ENCODE measurements around the gene ZSCAN20.
A peak's percentile ranks its signal among the peaks of the same experiment; 100 is the strongest.

ZSCAN20 gene

GRCh38 chr1:33443705-33444180, 28.7 kb upstream of the ZSCAN20 start:
- DNase-seq (ENCODE audit: low read depth) = no peak

DNA sequence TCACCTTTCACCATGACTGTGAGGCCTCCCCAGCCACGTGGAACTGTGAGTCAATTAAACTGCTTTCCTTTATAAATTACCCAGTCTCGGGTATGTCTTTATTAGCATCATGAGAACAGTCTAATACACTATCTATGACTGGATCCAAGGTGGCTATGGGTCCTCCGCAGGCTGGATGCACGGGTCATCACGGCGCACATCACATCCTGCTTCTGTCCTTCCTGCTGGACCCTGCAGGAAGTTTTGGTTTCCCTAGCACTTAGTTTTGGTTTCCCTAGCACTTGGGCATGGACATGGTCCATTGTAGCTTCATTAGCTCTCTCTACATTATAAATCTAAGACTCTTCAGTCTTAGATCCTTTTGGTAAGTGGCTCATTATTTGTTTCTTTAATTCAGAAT, 27.3 kb upstream of the ZSCAN20 start:
- no peak for DNase-seq (ENCODE audit: low read depth)

GRCh38 chr1:33446590-33446989, 25.9 kb upstream of the ZSCAN20 start:
- DNase-seq (ENCODE audit: low read depth) = no peak

DNA sequence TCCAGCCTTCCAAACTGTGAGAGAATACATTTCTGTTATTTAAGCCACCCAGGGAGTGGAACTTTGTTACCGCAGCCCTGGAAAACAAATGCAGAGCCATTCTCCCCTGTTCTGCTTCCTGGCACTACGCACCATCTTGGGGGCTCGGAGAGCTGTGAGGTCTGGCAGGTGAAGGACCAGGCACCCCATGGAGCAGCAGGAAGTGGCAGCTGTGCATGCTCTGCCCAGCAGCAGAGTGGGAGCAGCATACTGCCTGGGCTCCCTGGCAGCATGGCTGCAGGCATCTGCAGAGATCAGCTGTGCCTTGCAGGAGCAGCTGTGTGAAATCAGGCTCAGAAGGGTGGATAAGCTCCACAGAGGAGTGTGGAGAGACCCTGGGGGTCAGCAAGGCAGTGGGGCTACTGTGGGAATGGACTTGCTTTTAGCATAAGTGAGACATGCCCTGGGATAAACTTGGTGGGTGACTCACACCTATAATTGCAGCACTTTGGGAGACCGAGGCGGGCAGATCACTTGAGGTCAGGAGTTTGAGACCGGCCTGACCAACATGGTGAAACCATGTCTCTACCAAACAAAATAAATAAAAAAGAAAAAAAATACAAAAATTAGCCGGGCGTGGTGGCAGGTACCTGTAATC, 17.7 kb upstream of the ZSCAN20 start:
- no peak for DNase-seq (ENCODE audit: low read depth)

DNA sequence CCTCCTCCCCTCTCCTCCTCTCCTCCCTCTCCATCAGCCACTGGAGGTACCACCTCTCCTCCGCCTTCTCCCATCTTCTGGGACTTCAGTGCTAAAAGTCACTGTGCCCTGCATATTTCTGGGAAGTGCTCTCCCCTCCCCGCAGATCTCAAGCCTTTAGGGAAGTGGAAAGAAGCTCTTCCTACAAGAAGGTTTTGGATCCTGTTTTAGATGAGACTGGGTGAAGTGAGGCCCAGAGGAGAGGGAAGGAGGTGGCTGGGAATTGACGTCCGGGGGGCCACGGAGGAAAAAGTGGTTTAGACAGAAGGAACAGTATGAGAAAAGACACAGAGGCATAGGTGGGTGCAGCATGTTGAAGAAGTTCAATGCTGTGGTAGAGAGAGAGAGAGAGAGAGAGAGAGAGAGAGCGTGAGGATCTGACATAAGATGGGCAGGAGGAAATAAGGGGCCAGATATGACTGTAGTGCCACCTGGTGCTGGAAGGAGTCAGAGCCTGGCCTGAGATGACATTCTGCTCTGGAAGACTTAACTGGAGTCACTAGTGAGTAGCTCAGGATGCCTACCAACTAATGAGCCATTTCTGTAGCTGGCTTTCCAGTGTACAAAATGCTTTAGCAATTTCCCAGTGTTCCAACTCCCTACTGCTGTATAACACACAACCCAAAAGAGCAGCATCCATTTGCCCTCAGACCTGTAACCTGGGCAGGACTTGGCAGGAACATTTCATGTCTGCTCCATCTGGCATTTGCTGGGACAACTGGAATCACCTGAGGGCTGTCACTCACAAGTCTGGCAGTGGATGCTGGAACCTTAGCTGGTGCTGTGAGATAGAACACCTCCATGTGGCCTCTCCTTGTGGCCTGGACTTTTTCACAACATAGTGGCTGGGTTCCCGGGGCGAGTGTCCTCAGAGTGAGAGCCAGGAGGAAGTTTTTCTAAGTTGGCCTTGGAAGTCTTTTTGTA, 16.6 kb upstream of the ZSCAN20 start:
- peak; percentile 70 for DNase-seq (ENCODE audit: low read depth)

DNA sequence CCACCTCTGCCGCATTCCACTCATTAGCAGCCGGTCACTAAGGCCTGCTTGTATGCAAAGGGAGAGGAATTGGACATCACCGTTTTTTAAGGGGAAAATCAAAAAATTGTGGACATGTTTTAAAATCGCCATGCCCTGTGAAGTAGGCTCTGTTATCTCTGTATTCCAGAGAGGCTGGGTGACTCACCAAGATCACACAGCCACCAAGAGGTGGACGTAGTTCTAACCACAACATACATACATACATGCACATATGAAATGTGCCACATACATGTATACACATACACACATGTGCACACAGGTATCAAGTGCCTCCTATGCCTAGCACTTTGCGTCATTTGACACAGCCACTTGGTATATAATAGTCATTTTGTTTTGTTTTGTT, 16.0 kb upstream of the ZSCAN20 start:
- DNase-seq (ENCODE audit: low read depth) = no peak

- peak; percentile 64 for DNase-seq (ENCODE audit: low read depth)
Measured at GRCh38 chr1:33459691-33460090, 12.8 kb upstream of the ZSCAN20 start.

- DNase-seq (ENCODE audit: low read depth) = no peak
Measured at GRCh38 chr1:33460144-33460543, 12.3 kb upstream of the ZSCAN20 start.

- no peak for DNase-seq (ENCODE audit: low read depth)
Measured at GRCh38 chr1:33460947-33461629, 11.4 kb upstream of the ZSCAN20 start.

DNA sequence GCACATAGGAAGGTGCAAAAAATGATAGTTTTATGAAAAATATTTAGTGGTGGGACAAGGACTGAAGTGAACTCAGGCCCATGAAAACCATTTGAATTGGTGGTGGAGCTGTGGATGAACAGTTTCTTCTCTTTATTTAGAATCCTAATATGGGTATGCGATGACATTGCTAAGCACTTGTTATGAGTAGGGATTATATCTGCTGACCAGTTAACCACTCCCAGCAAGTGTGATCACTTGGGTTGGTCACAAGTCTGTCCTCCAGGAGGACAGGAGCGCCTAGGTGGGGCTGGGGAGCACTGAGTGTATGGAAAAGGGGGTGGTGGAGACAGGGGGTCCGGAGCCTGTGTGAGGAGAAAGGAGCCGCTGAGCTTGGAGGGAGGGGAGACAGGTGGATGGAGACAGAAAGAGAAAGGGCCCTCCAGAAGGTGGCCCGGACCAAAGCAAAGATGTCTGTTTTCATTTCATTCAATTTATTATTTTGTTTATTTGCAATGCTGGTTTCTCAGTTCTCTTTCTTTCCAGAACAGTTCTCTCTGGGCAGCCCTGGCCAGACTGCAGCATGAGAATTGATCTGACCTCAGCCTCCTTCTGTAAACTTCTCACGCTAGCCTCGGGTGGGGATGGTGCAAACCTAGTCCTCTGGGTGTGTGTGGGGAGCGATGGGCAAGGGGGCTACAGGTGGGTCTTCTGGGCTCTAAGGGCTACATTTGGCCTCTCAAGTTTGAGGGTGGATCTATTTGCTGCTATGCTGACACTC, 9.9 kb upstream of the ZSCAN20 start:
- DNase-seq (ENCODE audit: low read depth) = no peak

DNA sequence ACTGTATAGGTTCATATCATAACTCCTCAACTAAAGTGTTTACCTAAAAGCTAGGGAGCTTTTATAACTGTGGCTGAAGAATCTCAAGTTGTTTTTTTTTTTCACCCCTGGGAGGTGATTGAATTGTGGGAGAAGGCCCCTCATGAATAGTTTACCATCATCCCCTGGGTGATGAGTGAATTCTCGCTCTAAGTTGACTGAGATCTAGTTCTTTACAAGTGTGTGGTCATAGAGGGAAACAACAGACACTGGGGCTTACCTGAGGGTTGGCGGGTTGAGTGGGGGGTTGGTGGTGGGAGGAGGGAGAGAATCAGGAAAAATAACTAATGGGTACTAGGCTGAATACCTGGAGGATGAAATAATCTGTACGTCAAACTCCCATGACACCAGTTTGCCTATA, 7.9 kb upstream of the ZSCAN20 start:
- DNase-seq (ENCODE audit: low read depth) = no peak

- no peak for DNase-seq (ENCODE audit: low read depth)
Measured at GRCh38 chr1:33465316-33465715, 7.1 kb upstream of the ZSCAN20 start.

- DNase-seq (ENCODE audit: low read depth) = no peak
Measured at GRCh38 chr1:33466159-33466558, 6.3 kb upstream of the ZSCAN20 start.

DNA sequence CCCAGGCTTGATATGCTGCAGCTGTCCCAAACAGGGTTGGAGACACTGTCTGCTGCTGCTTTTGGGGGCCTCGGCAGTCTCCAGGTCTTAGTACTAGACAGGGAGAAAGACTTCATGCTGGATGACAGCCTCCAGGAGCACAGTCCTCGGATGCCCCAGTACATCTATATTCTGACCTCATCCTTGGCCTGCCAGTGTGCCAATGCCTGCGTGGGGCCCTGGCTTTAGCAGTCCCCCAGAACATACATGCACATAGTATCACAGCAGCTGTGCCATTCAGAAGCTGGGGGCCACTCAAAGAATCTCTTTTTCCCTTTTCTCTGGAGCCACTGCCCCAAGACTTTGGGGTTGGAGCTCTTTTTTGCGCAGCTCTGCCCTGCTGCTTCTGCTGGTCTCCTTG, 4.4 kb upstream of the ZSCAN20 start:
- no peak for DNase-seq (ENCODE audit: low read depth)

DNA sequence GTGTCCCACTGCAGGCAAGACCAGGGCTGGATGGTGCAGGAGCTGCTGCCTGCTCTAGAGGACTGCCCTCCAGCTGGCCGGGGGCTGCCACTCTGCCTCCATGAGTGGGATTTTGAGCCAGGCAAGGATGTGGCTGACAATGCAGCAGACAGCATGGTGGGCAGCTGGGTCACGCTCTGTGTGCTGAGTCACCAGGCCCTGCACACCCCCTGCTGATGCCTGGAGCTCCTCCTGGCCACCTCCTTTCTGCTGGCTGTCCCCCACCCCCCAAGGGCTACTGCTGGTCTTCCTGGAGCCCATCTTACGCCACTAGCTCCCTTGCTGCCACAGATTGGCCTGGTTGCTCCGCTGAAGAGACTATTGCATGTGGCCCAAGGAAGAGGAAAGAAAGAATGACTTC, 3.9 kb upstream of the ZSCAN20 start:
- DNase-seq (ENCODE audit: low read depth) = no peak

GRCh38 chr1:33468967-33469366, 3.5 kb upstream of the ZSCAN20 start:
- DNase-seq (ENCODE audit: low read depth) = no peak

DNA sequence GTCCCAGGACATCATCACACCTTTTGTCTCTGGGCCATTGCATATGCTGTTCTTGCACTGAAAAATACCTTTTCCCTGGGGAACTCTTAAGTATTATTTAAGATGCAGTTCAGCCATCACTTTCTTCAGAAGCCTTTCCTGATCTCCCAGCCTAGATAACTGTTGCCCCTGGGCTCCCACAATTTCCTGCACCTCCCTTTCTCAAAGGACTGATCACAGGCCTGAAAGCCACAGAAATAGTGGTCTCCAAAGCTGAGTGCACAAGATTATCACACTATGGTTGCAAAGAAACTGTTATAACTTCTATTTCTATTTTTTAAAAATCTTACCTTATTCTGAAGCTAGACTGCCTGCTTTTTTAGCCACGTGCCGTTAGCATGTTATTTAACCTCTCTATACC, 2.8 kb upstream of the ZSCAN20 start:
- DNase-seq (ENCODE audit: low read depth) = no peak

- DNase-seq (ENCODE audit: low read depth) = peak; percentile 57
Measured at GRCh38 chr1:33470495-33471012, 1.9 kb upstream of the ZSCAN20 start.

DNA sequence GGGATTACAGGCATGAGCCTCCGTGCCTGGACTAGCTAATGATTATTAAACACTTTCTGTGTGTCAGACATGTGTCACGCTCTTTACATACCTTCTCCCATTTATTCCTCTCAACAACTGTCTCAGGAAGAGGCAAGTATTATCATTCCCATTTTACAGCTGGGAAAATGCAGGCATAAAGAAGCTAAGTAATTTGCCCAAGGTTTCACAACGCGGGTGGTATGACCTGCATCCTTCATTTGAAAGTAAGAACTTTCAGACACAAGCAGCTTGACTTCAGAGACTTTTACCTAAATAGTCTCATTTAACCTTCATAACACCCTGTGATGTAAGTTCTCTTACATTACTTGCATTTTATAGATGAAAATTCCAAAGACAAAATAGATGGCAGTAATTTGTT, 1.0 kb upstream of the ZSCAN20 start:
- DNase-seq (ENCODE audit: low read depth) = no peak

- no peak for DNase-seq (ENCODE audit: low read depth)
Measured at GRCh38 chr1:33473900-33474299, 1.5 kb downstream of the ZSCAN20 start.

GRCh38 chr1:33477451-33477850, 5.0 kb downstream of the ZSCAN20 start:
- DNase-seq (ENCODE audit: low read depth) = no peak

GRCh38 chr1:33482412-33482811, 10.0 kb downstream of the ZSCAN20 start:
- no peak for DNase-seq (ENCODE audit: low read depth)
